GM23248 (cell line): Measurements from ENCODE around the gene ZNF644.

Experiments used
- EZH2 ChIP-seq: fragments of 200-600 bp; sonication (generic); IDR thresholded peaks from 2 replicates; pipeline ENCODE4 v1.6.1; 2018; ENCODE audit warnings: antibody characterized with exemption, mild to moderate bottlenecking; ENCODE audit not compliant: insufficient read depth, poor library complexity, severe bottlenecking
- EZH2phosphoT487 ChIP-seq: fragments of 200-600 bp; sonication (generic); IDR thresholded peaks from 2 replicates; pipeline ENCODE4 v1.6.1; 2018; ENCODE audit warnings: antibody characterized with exemption, moderate library complexity, mild to moderate bottlenecking, low read depth; ENCODE audit not compliant: insufficient read depth

- TF ChIP-seq EZH2, result no peak
- no peak for TF ChIP-seq EZH2phosphoT487
Observed at GRCh38 chr1:90926971-90927370, 94.9 kb downstream of the ZNF644 start.
